Panc1 (cell line): ENCODE data around the gene MAIP1. TPM values are rescaled to one million over a fixed set of nuclear protein-coding genes. Genes with fewer than 3 reads are reported as not detected.

Experiments used
- ATAC-seq: fragments of 200-7000 bp; cut with Tn5 transposase; 2 replicates; pipeline ENCODE4 v1.9.1; 2020; ENCODE audit warnings: mild to moderate bottlenecking, moderate library complexity
- BruUV-seq: library from RNA; stranded (reverse); fragments of 400-500 nt; replicated peaks from 2 replicates; lab custom pipeline; 2021; lab: Mats Ljungman, UMichigan
- CTCF ChIA-PET: fragments of 300-600 bp; sonication (Branson Sonifier 250); formaldehyde crosslinking; loops from one replicate; lab custom pipeline; 2022; ENCODE audit warnings: antibody characterized with exemption; lab: Charles Lee
- POLR2A ChIA-PET: fragments of 300-600 bp; sonication (Branson Sonifier 250); formaldehyde crosslinking; loops from one replicate; lab custom pipeline; 2022; ENCODE audit warnings: antibody characterized with exemption; lab: Charles Lee
- DNase-seq: peaks from one replicate; pipeline ENCODE4 v3.0.0-alpha.2; 2010; ENCODE audit warnings: low read depth, low spot score
- H3K27ac ChIP-seq: 2 replicates; pipeline ENCODE4 v1.5.1; 2011; ENCODE audit warnings: mild to moderate bottlenecking, low read length, inconsistent platforms
- H3K27me3 ChIP-seq: fragments of 200-500 bp; sonication (Bioruptor generic); 2 replicates; pipeline ENCODE4 v1.6.0; 2014; ENCODE audit warnings: low read length, inconsistent platforms; ENCODE audit not compliant: control insufficient read depth, insufficient read depth
- H3K36me3 ChIP-seq: fragments of 200-500 bp; sonication (Bioruptor generic); 2 replicates; pipeline ENCODE4 v1.5.1; 2014; ENCODE audit warnings: inconsistent platforms, mild to moderate bottlenecking, low read length, moderate library complexity; ENCODE audit not compliant: control insufficient read depth, insufficient read depth
- H3K4me1 ChIP-seq: 2 replicates; pipeline ENCODE4 v1.5.1; 2011; ENCODE audit warnings: inconsistent platforms, mild to moderate bottlenecking, low read length, moderate library complexity; ENCODE audit not compliant: control insufficient read depth, insufficient read depth
- H3K4me3 ChIP-seq, 2 experiments: 2 replicates each; pipeline ENCODE4 v1.5.1; 2011 to 2012; ENCODE audit warnings: low read depth in 2 of 2, low read length in 2 of 2, mild to moderate bottlenecking in 2 of 2, inconsistent platforms in 1 of 2, moderate library complexity in 1 of 2
- H3K9me3 ChIP-seq: fragments of 200-500 bp; sonication (Bioruptor generic); 2 replicates; pipeline ENCODE4 v1.5.1; 2014; ENCODE audit warnings: low read depth, mild to moderate bottlenecking, inconsistent platforms, low read length, moderate library complexity; ENCODE audit not compliant: control insufficient read depth, insufficient read depth
- POLR2AphosphoS5 ChIP-seq: IDR thresholded peaks from 2 replicates; pipeline ENCODE4 v1.6.1; 2012; ENCODE audit warnings: mild to moderate bottlenecking, low read depth, low read length, moderate library complexity
- SIN3A ChIP-seq: IDR thresholded peaks from 2 replicates; pipeline ENCODE4 v1.6.1; 2012; ENCODE audit warnings: low read depth, mild to moderate bottlenecking, low read length, moderate library complexity, borderline replicate concordance; ENCODE audit not compliant: insufficient read depth
- TCF7L2 ChIP-seq: IDR thresholded peaks from 2 replicates; pipeline ENCODE4 v1.6.1; 2011; ENCODE audit warnings: mild to moderate bottlenecking, low read depth, low read length, inconsistent platforms
- in situ Hi-C: cut with HindIII; loops from 2 replicates; pipeline ENCODE4 v1.10.0; 2016; ENCODE audit warnings: low sequenced_read_pairs, low pct_unique_long_range_greater_than_20kb
- intact Hi-C: fragments of 100-400 bp; cut with micrococcal nuclease; formaldehyde crosslinking; loops from one replicate; pipeline ENCODE4 v1.10.0; 2022; ENCODE audit not compliant: unreplicated experiment
- total RNA-seq: library from RNA; stranded (reverse); gene quantifications from one replicate; pipeline ENCODE4 v1.2.1, GENCODE V29; 2021; ENCODE audit not compliant: unreplicated experiment
- TF ChIP-seq, protein P1 (sequence below): fragments of 450-650 bp; IDR thresholded peaks from 2 replicates; pipeline ENCODE4 v1.5.1; 2017; ENCODE audit warnings: mild to moderate bottlenecking
- TF ChIP-seq, protein P2 (sequence below), 2 experiments: IDR thresholded peaks; 2 replicates each; pipeline ENCODE4 v1.6.1; 2011 to 2012; ENCODE audit warnings: low read depth in 2 of 2, control low read depth in 1 of 2, low read length in 1 of 2, mild to moderate bottlenecking in 1 of 2, moderate library complexity in 1 of 2; ENCODE audit not compliant: insufficient read depth in 1 of 2

Gene MAIP1
- total RNA-seq, 1 experiment from 2014 or later = 20.9 TPM

DNA sequence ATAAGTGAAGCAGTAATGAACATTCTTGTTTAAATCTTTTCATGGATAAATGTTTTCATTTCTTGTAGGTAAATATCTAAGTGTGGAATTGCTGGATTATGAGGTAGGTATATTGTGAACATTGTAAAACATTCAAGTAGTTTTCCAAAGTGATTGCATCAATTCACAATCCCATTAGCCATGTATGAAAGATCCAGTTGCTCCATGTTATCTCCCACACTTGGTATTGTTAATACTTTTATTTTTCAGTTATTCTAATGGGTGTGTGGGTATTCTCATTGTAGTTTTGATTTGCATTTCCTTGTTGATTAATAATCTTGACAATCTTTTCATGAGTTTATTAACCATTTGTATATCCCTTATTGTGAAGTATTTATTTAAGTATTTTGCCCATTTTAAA, 50.3 kb downstream of the MAIP1 start:
- TF ChIP-seq TCF7L2 (no peak), POLR2AphosphoS5 (no peak), SIN3A (no peak)
- TF ChIP-seq, protein P1, sequence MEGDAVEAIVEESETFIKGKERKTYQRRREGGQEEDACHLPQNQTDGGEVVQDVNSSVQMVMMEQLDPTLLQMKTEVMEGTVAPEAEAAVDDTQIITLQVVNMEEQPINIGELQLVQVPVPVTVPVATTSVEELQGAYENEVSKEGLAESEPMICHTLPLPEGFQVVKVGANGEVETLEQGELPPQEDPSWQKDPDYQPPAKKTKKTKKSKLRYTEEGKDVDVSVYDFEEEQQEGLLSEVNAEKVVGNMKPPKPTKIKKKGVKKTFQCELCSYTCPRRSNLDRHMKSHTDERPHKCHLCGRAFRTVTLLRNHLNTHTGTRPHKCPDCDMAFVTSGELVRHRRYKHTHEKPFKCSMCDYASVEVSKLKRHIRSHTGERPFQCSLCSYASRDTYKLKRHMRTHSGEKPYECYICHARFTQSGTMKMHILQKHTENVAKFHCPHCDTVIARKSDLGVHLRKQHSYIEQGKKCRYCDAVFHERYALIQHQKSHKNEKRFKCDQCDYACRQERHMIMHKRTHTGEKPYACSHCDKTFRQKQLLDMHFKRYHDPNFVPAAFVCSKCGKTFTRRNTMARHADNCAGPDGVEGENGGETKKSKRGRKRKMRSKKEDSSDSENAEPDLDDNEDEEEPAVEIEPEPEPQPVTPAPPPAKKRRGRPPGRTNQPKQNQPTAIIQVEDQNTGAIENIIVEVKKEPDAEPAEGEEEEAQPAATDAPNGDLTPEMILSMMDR = no peak
- TF ChIP-seq, protein P2, sequence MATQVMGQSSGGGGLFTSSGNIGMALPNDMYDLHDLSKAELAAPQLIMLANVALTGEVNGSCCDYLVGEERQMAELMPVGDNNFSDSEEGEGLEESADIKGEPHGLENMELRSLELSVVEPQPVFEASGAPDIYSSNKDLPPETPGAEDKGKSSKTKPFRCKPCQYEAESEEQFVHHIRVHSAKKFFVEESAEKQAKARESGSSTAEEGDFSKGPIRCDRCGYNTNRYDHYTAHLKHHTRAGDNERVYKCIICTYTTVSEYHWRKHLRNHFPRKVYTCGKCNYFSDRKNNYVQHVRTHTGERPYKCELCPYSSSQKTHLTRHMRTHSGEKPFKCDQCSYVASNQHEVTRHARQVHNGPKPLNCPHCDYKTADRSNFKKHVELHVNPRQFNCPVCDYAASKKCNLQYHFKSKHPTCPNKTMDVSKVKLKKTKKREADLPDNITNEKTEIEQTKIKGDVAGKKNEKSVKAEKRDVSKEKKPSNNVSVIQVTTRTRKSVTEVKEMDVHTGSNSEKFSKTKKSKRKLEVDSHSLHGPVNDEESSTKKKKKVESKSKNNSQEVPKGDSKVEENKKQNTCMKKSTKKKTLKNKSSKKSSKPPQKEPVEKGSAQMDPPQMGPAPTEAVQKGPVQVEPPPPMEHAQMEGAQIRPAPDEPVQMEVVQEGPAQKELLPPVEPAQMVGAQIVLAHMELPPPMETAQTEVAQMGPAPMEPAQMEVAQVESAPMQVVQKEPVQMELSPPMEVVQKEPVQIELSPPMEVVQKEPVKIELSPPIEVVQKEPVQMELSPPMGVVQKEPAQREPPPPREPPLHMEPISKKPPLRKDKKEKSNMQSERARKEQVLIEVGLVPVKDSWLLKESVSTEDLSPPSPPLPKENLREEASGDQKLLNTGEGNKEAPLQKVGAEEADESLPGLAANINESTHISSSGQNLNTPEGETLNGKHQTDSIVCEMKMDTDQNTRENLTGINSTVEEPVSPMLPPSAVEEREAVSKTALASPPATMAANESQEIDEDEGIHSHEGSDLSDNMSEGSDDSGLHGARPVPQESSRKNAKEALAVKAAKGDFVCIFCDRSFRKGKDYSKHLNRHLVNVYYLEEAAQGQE (IDR thresholded peaks at IDR 0.05; ENCODE audit: insufficient read depth in 1 of 2, low read depth in 2 of 2, low read length in 1 of 2) = no peak
- H3K9me3 ChIP-seq = peaks cover 9% of the 10 kb centered on the region; the same call in 1 of the 2 replicates
- intact Hi-C loops = no loop called here
- in situ Hi-C loops = no loop called here
- DNase-seq (no peak), ATAC-seq (no peak)
- CTCF ChIA-PET = no interaction called here
- no peak overlapping the region for H3K4me3 ChIP-seq
- POLR2A ChIA-PET = no interaction called here
- no peaks in the 10 kb centered on the region for H3K27me3 ChIP-seq
- BruUV-seq = no TSS peak
- H3K36me3 ChIP-seq = no peaks in the 10 kb centered on the region
- no peak overlapping the region for H3K27ac ChIP-seq
- H3K4me1 ChIP-seq = no peaks in the 10 kb centered on the region

DNA sequence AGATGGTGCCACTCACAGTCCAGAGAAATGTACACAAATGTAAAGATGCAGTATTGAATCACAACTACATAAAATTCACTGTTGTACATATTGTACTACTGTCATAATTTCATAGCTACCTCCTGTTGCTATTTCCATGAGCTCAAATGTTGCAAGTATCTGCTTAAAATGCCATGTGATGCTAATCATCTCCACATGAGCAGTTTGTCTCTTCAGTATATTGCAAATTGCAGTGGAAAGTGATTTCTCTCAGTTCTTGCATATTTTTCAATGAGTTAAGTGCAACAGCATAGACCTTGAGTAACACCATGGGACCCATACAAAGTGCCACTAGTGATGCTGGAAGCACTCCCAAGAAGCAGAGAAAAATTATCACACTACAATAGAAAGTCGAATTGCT, 51.9 kb downstream of the MAIP1 start:
- in situ Hi-C loops = no loop called here
- H3K27me3 ChIP-seq = no peaks in the 10 kb centered on the region
- no peak overlapping the region for H3K4me3 ChIP-seq
- H3K27ac ChIP-seq = no peak overlapping the region
- no peaks in the 10 kb centered on the region for H3K4me1 ChIP-seq
- CTCF ChIA-PET = no interaction called here
- no peak for DNase-seq
- peaks cover 9% of the 10 kb centered on the region; the same call in 1 of the 2 replicates for H3K9me3 ChIP-seq
- POLR2A ChIA-PET = no interaction called here
- H3K36me3 ChIP-seq = no peaks in the 10 kb centered on the region
- TF ChIP-seq POLR2AphosphoS5 = no peak
- TF ChIP-seq, protein P2 (IDR thresholded peaks at IDR 0.05; ENCODE audit: insufficient read depth in 1 of 2, low read depth in 2 of 2, low read length in 1 of 2) = no peak
- TF ChIP-seq SIN3A = no peak
- TF ChIP-seq TCF7L2 = no peak
- TF ChIP-seq, protein P1 = no peak
- no peak for ATAC-seq
- no TSS peak for BruUV-seq
- intact Hi-C loops = no loop called here
